Measurements from ENCODE around the gene IRF4.

The IRF4 gene

GRCh38 chr6:353642-354614 lies 37.6 kb upstream of the IRF4 start:
- DNase-seq (ENCODE audit: low spot score), result no peak

- DNase-seq (ENCODE audit: low spot score), result no peak
Observed at GRCh38 chr6:354631-355280, 36.8 kb upstream of the IRF4 start.

- DNase-seq (ENCODE audit: low spot score), result no peak
Observed at GRCh38 chr6:355373-356208, 36.0 kb upstream of the IRF4 start.

- DNase-seq (ENCODE audit: low spot score), result no peak
Observed at GRCh38 chr6:356828-357251, 34.7 kb upstream of the IRF4 start.

- no peak for DNase-seq (ENCODE audit: low spot score)
Observed at GRCh38 chr6:357261-357790, 34.2 kb upstream of the IRF4 start.

GRCh38 chr6:357791-358341 lies 33.7 kb upstream of the IRF4 start:
- DNase-seq (ENCODE audit: low spot score), result no peak

GRCh38 chr6:358432-358831 lies 33.1 kb upstream of the IRF4 start:
- DNase-seq (ENCODE audit: low spot score), result no peak

GRCh38 chr6:358847-359246 lies 32.7 kb upstream of the IRF4 start:
- DNase-seq (ENCODE audit: low spot score), result no peak

GRCh38 chr6:359261-360035 lies 32.1 kb upstream of the IRF4 start:
- DNase-seq (ENCODE audit: low spot score), result no peak

GRCh38 chr6:360349-360748 lies 31.2 kb upstream of the IRF4 start:
- DNase-seq (ENCODE audit: low spot score), result no peak

GRCh38 chr6:360764-361373 lies 30.7 kb upstream of the IRF4 start:
- no peak for DNase-seq (ENCODE audit: low spot score)

GRCh38 chr6:361411-362132 lies 30.0 kb upstream of the IRF4 start:
- DNase-seq (ENCODE audit: low spot score), result no peak

- DNase-seq (ENCODE audit: low spot score), result no peak
Observed at GRCh38 chr6:362231-362923, 29.2 kb upstream of the IRF4 start.

- no peak for DNase-seq (ENCODE audit: low spot score)
Observed at GRCh38 chr6:362924-363249, 28.7 kb upstream of the IRF4 start.

GRCh38 chr6:363291-363690 lies 28.3 kb upstream of the IRF4 start:
- DNase-seq (ENCODE audit: low spot score), result no peak

GRCh38 chr6:363909-364308 lies 27.6 kb upstream of the IRF4 start:
- no peak for DNase-seq (ENCODE audit: low spot score)

- no peak for DNase-seq (ENCODE audit: low spot score)
Observed at GRCh38 chr6:364609-365540, 26.7 kb upstream of the IRF4 start.

GRCh38 chr6:365835-366234 lies 25.7 kb upstream of the IRF4 start:
- no peak for DNase-seq (ENCODE audit: low spot score)

All from hematopoietic multipotent progenitor cell treated with erythropoietin and hydrocortisone succinate and interleukin-3 and kit ligand, for 15 days (in vitro differentiated cells).